Panc1 (cell line): ENCODE results near the gene GPATCH8. TPM values are rescaled to one million over a fixed set of nuclear protein-coding genes. Genes with fewer than 3 reads are reported as not detected.

ENCODE experiments used
- ATAC-seq: fragments of 200-7000 bp; cut with Tn5 transposase; 2 replicates; pipeline ENCODE4 v1.9.1; 2020; ENCODE audit warnings: mild to moderate bottlenecking, moderate library complexity
- BruUV-seq: library from RNA; stranded (reverse); fragments of 400-500 nt; replicated peaks from 2 replicates; lab custom pipeline; 2021; lab: Mats Ljungman, UMichigan
- CTCF ChIA-PET: fragments of 300-600 bp; sonication (Branson Sonifier 250); formaldehyde crosslinking; loops from one replicate; lab custom pipeline; 2022; ENCODE audit warnings: antibody characterized with exemption; lab: Charles Lee
- POLR2A ChIA-PET: fragments of 300-600 bp; sonication (Branson Sonifier 250); formaldehyde crosslinking; loops from one replicate; lab custom pipeline; 2022; ENCODE audit warnings: antibody characterized with exemption; lab: Charles Lee
- DNase-seq: peaks from one replicate; pipeline ENCODE4 v3.0.0-alpha.2; 2010; ENCODE audit warnings: low read depth, low spot score
- H3K27ac ChIP-seq: 2 replicates; pipeline ENCODE4 v1.5.1; 2011; ENCODE audit warnings: mild to moderate bottlenecking, low read length, inconsistent platforms
- H3K27me3 ChIP-seq: fragments of 200-500 bp; sonication (Bioruptor generic); 2 replicates; pipeline ENCODE4 v1.6.0; 2014; ENCODE audit warnings: low read length, inconsistent platforms; ENCODE audit not compliant: control insufficient read depth, insufficient read depth
- H3K36me3 ChIP-seq: fragments of 200-500 bp; sonication (Bioruptor generic); 2 replicates; pipeline ENCODE4 v1.5.1; 2014; ENCODE audit warnings: inconsistent platforms, mild to moderate bottlenecking, low read length, moderate library complexity; ENCODE audit not compliant: control insufficient read depth, insufficient read depth
- H3K4me1 ChIP-seq: 2 replicates; pipeline ENCODE4 v1.5.1; 2011; ENCODE audit warnings: inconsistent platforms, mild to moderate bottlenecking, low read length, moderate library complexity; ENCODE audit not compliant: control insufficient read depth, insufficient read depth
- H3K4me3 ChIP-seq, 2 experiments: 2 replicates each; pipeline ENCODE4 v1.5.1; 2011 to 2012; ENCODE audit warnings: low read depth in 2 of 2, low read length in 2 of 2, mild to moderate bottlenecking in 2 of 2, inconsistent platforms in 1 of 2, moderate library complexity in 1 of 2
- H3K9me3 ChIP-seq: fragments of 200-500 bp; sonication (Bioruptor generic); 2 replicates; pipeline ENCODE4 v1.5.1; 2014; ENCODE audit warnings: low read depth, mild to moderate bottlenecking, inconsistent platforms, low read length, moderate library complexity; ENCODE audit not compliant: control insufficient read depth, insufficient read depth
- POLR2AphosphoS5 ChIP-seq: IDR thresholded peaks from 2 replicates; pipeline ENCODE4 v1.6.1; 2012; ENCODE audit warnings: mild to moderate bottlenecking, low read depth, low read length, moderate library complexity
- SIN3A ChIP-seq: IDR thresholded peaks from 2 replicates; pipeline ENCODE4 v1.6.1; 2012; ENCODE audit warnings: low read depth, mild to moderate bottlenecking, low read length, moderate library complexity, borderline replicate concordance; ENCODE audit not compliant: insufficient read depth
- TCF7L2 ChIP-seq: IDR thresholded peaks from 2 replicates; pipeline ENCODE4 v1.6.1; 2011; ENCODE audit warnings: mild to moderate bottlenecking, low read depth, low read length, inconsistent platforms
- in situ Hi-C: cut with HindIII; loops from 2 replicates; pipeline ENCODE4 v1.10.0; 2016; ENCODE audit warnings: low sequenced_read_pairs, low pct_unique_long_range_greater_than_20kb
- intact Hi-C: fragments of 100-400 bp; cut with micrococcal nuclease; formaldehyde crosslinking; loops from one replicate; pipeline ENCODE4 v1.10.0; 2022; ENCODE audit not compliant: unreplicated experiment
- total RNA-seq: library from RNA; stranded (reverse); gene quantifications from one replicate; pipeline ENCODE4 v1.2.1, GENCODE V29; 2021; ENCODE audit not compliant: unreplicated experiment
- TF ChIP-seq, protein P1 (sequence below): fragments of 450-650 bp; IDR thresholded peaks from 2 replicates; pipeline ENCODE4 v1.5.1; 2017; ENCODE audit warnings: mild to moderate bottlenecking
- TF ChIP-seq, protein P2 (sequence below), 2 experiments: IDR thresholded peaks; 2 replicates each; pipeline ENCODE4 v1.6.1; 2011 to 2012; ENCODE audit warnings: low read depth in 2 of 2, control low read depth in 1 of 2, low read length in 1 of 2, mild to moderate bottlenecking in 1 of 2, moderate library complexity in 1 of 2; ENCODE audit not compliant: insufficient read depth in 1 of 2

Gene GPATCH8
- total RNA-seq, 1 experiment from 2014 or later = 30.8 TPM

DNA sequence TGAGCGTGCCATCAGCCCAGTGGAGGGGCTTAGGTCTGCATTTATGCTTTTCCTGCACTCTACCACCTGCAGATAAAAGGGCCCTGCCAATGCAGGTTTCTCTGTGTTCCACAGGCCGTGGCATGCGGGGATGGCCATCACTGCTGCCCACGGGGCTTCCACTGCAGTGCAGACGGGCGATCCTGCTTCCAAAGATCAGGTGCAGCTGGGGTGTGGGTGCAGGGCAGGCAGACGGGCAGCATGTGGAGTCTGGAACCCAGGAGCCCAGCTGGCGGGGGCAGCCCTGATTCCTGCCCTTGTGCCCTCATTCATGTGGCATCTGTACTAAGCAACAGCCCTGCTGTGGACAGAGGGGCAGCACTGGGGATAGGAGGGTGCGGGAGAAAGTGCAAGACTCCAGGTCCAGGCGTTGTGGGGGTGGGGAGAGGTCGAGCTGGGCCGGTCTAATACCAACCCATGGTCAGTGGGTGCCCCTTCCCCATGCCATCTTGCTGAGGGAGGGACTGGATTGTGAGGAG, 153.6 kb downstream of the GPATCH8 start:
- no peaks in the 10 kb centered on the region for H3K27me3 ChIP-seq
- no peak overlapping the region for H3K27ac ChIP-seq
- in situ Hi-C loops (no loop called here), intact Hi-C loops (no loop called here)
- ATAC-seq (no peak), DNase-seq (no peak)
- TF ChIP-seq, protein P1, sequence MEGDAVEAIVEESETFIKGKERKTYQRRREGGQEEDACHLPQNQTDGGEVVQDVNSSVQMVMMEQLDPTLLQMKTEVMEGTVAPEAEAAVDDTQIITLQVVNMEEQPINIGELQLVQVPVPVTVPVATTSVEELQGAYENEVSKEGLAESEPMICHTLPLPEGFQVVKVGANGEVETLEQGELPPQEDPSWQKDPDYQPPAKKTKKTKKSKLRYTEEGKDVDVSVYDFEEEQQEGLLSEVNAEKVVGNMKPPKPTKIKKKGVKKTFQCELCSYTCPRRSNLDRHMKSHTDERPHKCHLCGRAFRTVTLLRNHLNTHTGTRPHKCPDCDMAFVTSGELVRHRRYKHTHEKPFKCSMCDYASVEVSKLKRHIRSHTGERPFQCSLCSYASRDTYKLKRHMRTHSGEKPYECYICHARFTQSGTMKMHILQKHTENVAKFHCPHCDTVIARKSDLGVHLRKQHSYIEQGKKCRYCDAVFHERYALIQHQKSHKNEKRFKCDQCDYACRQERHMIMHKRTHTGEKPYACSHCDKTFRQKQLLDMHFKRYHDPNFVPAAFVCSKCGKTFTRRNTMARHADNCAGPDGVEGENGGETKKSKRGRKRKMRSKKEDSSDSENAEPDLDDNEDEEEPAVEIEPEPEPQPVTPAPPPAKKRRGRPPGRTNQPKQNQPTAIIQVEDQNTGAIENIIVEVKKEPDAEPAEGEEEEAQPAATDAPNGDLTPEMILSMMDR = no peak
- TF ChIP-seq, protein P2, sequence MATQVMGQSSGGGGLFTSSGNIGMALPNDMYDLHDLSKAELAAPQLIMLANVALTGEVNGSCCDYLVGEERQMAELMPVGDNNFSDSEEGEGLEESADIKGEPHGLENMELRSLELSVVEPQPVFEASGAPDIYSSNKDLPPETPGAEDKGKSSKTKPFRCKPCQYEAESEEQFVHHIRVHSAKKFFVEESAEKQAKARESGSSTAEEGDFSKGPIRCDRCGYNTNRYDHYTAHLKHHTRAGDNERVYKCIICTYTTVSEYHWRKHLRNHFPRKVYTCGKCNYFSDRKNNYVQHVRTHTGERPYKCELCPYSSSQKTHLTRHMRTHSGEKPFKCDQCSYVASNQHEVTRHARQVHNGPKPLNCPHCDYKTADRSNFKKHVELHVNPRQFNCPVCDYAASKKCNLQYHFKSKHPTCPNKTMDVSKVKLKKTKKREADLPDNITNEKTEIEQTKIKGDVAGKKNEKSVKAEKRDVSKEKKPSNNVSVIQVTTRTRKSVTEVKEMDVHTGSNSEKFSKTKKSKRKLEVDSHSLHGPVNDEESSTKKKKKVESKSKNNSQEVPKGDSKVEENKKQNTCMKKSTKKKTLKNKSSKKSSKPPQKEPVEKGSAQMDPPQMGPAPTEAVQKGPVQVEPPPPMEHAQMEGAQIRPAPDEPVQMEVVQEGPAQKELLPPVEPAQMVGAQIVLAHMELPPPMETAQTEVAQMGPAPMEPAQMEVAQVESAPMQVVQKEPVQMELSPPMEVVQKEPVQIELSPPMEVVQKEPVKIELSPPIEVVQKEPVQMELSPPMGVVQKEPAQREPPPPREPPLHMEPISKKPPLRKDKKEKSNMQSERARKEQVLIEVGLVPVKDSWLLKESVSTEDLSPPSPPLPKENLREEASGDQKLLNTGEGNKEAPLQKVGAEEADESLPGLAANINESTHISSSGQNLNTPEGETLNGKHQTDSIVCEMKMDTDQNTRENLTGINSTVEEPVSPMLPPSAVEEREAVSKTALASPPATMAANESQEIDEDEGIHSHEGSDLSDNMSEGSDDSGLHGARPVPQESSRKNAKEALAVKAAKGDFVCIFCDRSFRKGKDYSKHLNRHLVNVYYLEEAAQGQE (IDR thresholded peaks at IDR 0.05; ENCODE audit: insufficient read depth in 1 of 2, low read depth in 2 of 2, low read length in 1 of 2) = no peak
- TF ChIP-seq POLR2AphosphoS5 (no peak), TCF7L2 (no peak), SIN3A (no peak)
- no peak overlapping the region for H3K4me3 ChIP-seq
- POLR2A ChIA-PET = interaction anchor here (0.6 kb wide), 1 partner anchor 39 kb away, joined by 3 read pairs; no protein-coding TSS in a partner anchor
- no TSS peak for BruUV-seq
- no peaks in the 10 kb centered on the region for H3K9me3 ChIP-seq
- peaks cover 4% of the 10 kb centered on the region; the same call in 1 of the 2 replicates for H3K36me3 ChIP-seq
- CTCF ChIA-PET = no interaction called here
- H3K4me1 ChIP-seq = no peaks in the 10 kb centered on the region

DNA sequence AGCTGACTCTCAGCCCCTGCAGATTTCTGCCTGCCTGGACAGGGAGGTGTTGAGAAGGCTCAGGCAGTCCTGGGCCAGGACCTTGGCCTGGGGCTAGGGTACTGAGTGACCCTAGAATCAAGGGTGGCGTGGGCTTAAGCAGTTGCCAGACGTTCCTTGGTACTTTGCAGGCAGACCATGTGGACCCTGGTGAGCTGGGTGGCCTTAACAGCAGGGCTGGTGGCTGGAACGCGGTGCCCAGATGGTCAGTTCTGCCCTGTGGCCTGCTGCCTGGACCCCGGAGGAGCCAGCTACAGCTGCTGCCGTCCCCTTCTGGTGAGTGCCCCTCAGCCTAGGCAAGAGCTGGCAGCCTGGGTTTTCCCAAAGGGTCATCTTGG, 154.2 kb downstream of the GPATCH8 start:
- BruUV-seq = no TSS peak
- intact Hi-C loops (no loop called here), in situ Hi-C loops (no loop called here)
- H3K27me3 ChIP-seq = no peaks in the 10 kb centered on the region
- no peak for TF ChIP-seq SIN3A
- TF ChIP-seq, protein P2 (IDR thresholded peaks at IDR 0.05; ENCODE audit: insufficient read depth in 1 of 2, low read depth in 2 of 2, low read length in 1 of 2) = no peak
- no peak for TF ChIP-seq TCF7L2
- TF ChIP-seq, protein P1 = no peak
- no peak for TF ChIP-seq POLR2AphosphoS5
- DNase-seq (no peak), ATAC-seq (no peak)
- POLR2A ChIA-PET = no interaction called here
- CTCF ChIA-PET = no interaction called here
- H3K9me3 ChIP-seq = no peaks in the 10 kb centered on the region
- no peaks in the 10 kb centered on the region for H3K4me1 ChIP-seq
- peaks cover 4% of the 10 kb centered on the region; the same call in 1 of the 2 replicates for H3K36me3 ChIP-seq
- no peak overlapping the region for H3K4me3 ChIP-seq
- no peak overlapping the region for H3K27ac ChIP-seq
